Omental fat pad (tissue), 4 donors: ENCODE results near the gene GMDS. TPM values are rescaled to one million over a fixed set of nuclear protein-coding genes. Genes with fewer than 3 reads are reported as not detected.

Source experiments
- ATAC-seq: fragments of 150-250 bp; one replicate; pipeline ENCODE4 v1.9.1; 2016; ENCODE audit warnings: mild to moderate bottlenecking, moderate library complexity; ENCODE audit not compliant: low FRiP score
- DNase-seq: peaks from one replicate; pipeline ENCODE4 v3.0.0-alpha.2; 2019; ENCODE audit warnings: low spot score
- CTCF ChIP-seq, 3 donors: fragments of 450-650 bp; IDR thresholded peaks; one replicate each; pipeline ENCODE4 v1.5.1; 2016 to 2017; ENCODE audit warnings: antibody characterized with exemption in 3 of 3, mild to moderate bottlenecking in 3 of 3, moderate library complexity in 2 of 3
- total RNA-seq, 4 donors: library from RNA; depleted of rRNA; stranded (reverse); fragments of >200 nt; gene quantifications; one replicate each; pipeline ENCODE4 v1.1.0, GENCODE V29; 2016

GMDS gene
- total RNA-seq, 4 donors from 2014 or later, result 5.6 to 20.6 (median 10.7) TPM

- no peak for TF ChIP-seq CTCF (IDR thresholded peaks at IDR 0.05)
- no peak for ATAC-seq
- DNase-seq, result no peak
Measured at GRCh38 chr6:1834646-1835516, 410.5 kb downstream of the GMDS start.

GRCh38 chr6:1834207-1834606 is 411.2 kb downstream of the GMDS start:
- ATAC-seq (no peak), DNase-seq (no peak)
- no peak for TF ChIP-seq CTCF (IDR thresholded peaks at IDR 0.05)

- DNase-seq (no peak), ATAC-seq (no peak)
Measured at GRCh38 chr6:1832844-1833787, 412.3 kb downstream of the GMDS start.

GRCh38 chr6:1832358-1832757 is 413.0 kb downstream of the GMDS start:
- no peak for TF ChIP-seq CTCF (IDR thresholded peaks at IDR 0.05)
- no peak for DNase-seq
- ATAC-seq, result no peak

More at GRCh38 chr6:1832844-1833787, 412.3 kb downstream of the GMDS start:
- no peak for TF ChIP-seq CTCF (IDR thresholded peaks at IDR 0.05)

GRCh38 chr6:1827984-1828793 is 417.2 kb downstream of the GMDS start:
- ATAC-seq (no peak), DNase-seq (no peak)
- TF ChIP-seq CTCF (IDR thresholded peaks at IDR 0.05), result no peak

GRCh38 chr6:1825926-1826325 is 419.5 kb downstream of the GMDS start:
- TF ChIP-seq CTCF (IDR thresholded peaks at IDR 0.05), result no peak
- ATAC-seq (no peak), DNase-seq (no peak)
